Activated T-helper 2 cell treated with anti-CD3 and anti-CD28 coated beads, Interferon-gamma antibody, Interleukin-2, Interleukin-4, amounts not matched to agents 10 μg/mL and 5 μg/mL and 100 μg/mL, durations not matched to agents 14 hours and 24 hours and 36 hours (primary cell): ENCODE data around the gene MAB21L3. TPM values are rescaled to one million over a fixed set of nuclear protein-coding genes. Genes with fewer than 3 reads are reported as not detected.
"Not testable (repeated sequence)": the region's sequence is repeated elsewhere in the genome, so short reads cannot be mapped to it uniquely, and the experiment has no call there.

Experiments used
- DNase-seq: peaks from one replicate; pipeline ENCODE4 v3.0.0; 2021; ENCODE audit warnings: low spot score
- H3K27ac Mint-ChIP-seq: one replicate; pipeline ENCODE4 v1.8.0; 2021; ENCODE audit warnings: mixed read lengths
- H3K27me3 Mint-ChIP-seq: one replicate; pipeline ENCODE4 v1.8.0; 2021; ENCODE audit warnings: low read depth, mixed read lengths
- H3K36me3 Mint-ChIP-seq: one replicate; pipeline ENCODE4 v1.8.0; 2021; ENCODE audit warnings: low read depth, mixed read lengths
- H3K4me1 Mint-ChIP-seq: one replicate; pipeline ENCODE4 v1.8.0; 2021; ENCODE audit warnings: low read depth, mixed read lengths
- H3K4me3 Mint-ChIP-seq: one replicate; pipeline ENCODE4 v1.8.0; 2021; ENCODE audit warnings: low read depth, mild to moderate bottlenecking, moderate library complexity, mixed read lengths
- H3K9me3 Mint-ChIP-seq: one replicate; pipeline ENCODE4 v1.8.0; 2021; ENCODE audit warnings: mixed read lengths
- intact Hi-C: fragments of 100-400 bp; cut with micrococcal nuclease; formaldehyde crosslinking; loops from one replicate; pipeline ENCODE4 v1.15.1; 2023
- total RNA-seq: library from RNA; stranded (reverse); gene quantifications from 2 replicates; pipeline ENCODE4 v1.2.3, GENCODE V29; 2022

The MAB21L3 gene
- total RNA-seq, 1 donor from 2014 or later = not detected

- intact Hi-C loops = no loop called here
- H3K4me1 Mint-ChIP-seq = peaks cover 43% of the 10 kb centered on the region
- no peak for DNase-seq
- H3K9me3 Mint-ChIP-seq = no peaks in the 10 kb centered on the region
- peaks cover 17% of the 10 kb centered on the region for H3K27me3 Mint-ChIP-seq
- no peak overlapping the region for H3K27ac Mint-ChIP-seq
- no peak overlapping the region for H3K4me3 Mint-ChIP-seq
- H3K36me3 Mint-ChIP-seq = no peaks in the 10 kb centered on the region
Measured at GRCh38 chr1:116130356-116130755, 19.2 kb downstream of the MAB21L3 start.

GRCh38 chr1:116131170-116131569 lies 20.0 kb downstream of the MAB21L3 start:
- Mint-ChIP-seq H3K4me3 (no peak overlapping the region), H3K9me3 (no peaks in the 10 kb centered on the region), H3K4me1 (peaks cover 38% of the 10 kb centered on the region), H3K27ac (no peak overlapping the region), H3K27me3 (peaks cover 14% of the 10 kb centered on the region), H3K36me3 (no peaks in the 10 kb centered on the region)
- intact Hi-C loops = no loop called here
- no peak for DNase-seq

DNA sequence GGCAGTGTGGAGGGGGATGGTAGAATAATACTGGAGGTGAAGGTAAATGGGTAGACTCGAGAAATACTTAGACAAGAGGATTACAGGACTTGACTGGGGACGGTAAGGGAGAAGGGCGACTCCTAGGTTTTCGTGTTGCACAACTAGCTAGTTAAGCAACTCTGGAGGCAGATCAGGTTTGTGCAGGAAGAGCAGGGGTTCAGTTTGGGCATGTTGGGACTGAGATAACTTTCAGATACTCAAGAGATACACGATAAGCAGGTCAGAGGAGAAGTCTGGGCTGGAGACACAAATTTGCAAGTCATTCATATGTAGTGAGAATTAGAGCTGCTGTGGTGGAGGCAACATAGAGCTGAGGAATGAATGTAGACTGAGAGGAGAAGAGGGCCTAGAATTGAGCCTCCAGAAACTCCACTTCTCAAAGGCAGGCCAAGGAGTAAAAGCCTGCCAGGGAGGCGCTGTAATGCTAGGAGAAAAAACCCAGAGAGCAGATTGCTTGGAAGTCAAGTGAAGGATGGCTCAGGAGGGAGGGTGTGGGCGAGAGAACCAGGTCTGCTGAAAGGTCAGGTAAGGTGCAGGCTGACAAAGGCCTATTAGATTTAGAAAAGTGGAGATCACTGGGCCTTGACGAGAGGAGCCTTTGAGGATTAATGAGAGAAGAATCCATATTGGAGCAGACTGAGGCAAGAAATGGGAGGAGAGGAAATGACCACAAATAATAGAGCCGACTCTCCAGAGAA lies 20.8 kb downstream of the MAB21L3 start:
- H3K4me1 Mint-ChIP-seq = peaks cover 29% of the 10 kb centered on the region
- intact Hi-C loops = no loop called here
- no peak overlapping the region for H3K27ac Mint-ChIP-seq
- H3K9me3 Mint-ChIP-seq = no peaks in the 10 kb centered on the region
- peaks cover 13% of the 10 kb centered on the region for H3K27me3 Mint-ChIP-seq
- no peak overlapping the region for H3K4me3 Mint-ChIP-seq
- DNase-seq = no peak
- H3K36me3 Mint-ChIP-seq = no peaks in the 10 kb centered on the region

GRCh38 chr1:116133696-116134475 lies 22.7 kb downstream of the MAB21L3 start:
- intact Hi-C loops = no loop called here
- DNase-seq = no peak
- no peak overlapping the region for H3K27ac Mint-ChIP-seq
- H3K36me3 Mint-ChIP-seq = no peaks in the 10 kb centered on the region
- H3K27me3 Mint-ChIP-seq = peaks cover 13% of the 10 kb centered on the region
- H3K9me3 Mint-ChIP-seq = no peaks in the 10 kb centered on the region
- no peak overlapping the region for H3K4me3 Mint-ChIP-seq
- H3K4me1 Mint-ChIP-seq = peaks cover 16% of the 10 kb centered on the region

- Mint-ChIP-seq H3K9me3 (no peaks in the 10 kb centered on the region), H3K4me3 (no peak overlapping the region), H3K36me3 (no peaks in the 10 kb centered on the region), H3K27me3 (peaks cover 13% of the 10 kb centered on the region), H3K27ac (no peak overlapping the region), H3K4me1 (peaks cover 16% of the 10 kb centered on the region)
- no peak for DNase-seq
- intact Hi-C loops = no loop called here
Measured at GRCh38 chr1:116134476-116134773, 23.2 kb downstream of the MAB21L3 start.

- Mint-ChIP-seq H3K27ac (no peak overlapping the region), H3K36me3 (no peaks in the 10 kb centered on the region), H3K4me3 (no peak overlapping the region), H3K9me3 (no peaks in the 10 kb centered on the region), H3K27me3 (peaks cover 12% of the 10 kb centered on the region), H3K4me1 (peaks cover 10% of the 10 kb centered on the region)
- intact Hi-C loops = loop anchor here (5.0 kb wide), 1 partner anchor 924 kb away; the partner anchor contains the start of gene TTF2
- DNase-seq = no peak
Measured at GRCh38 chr1:116138277-116138792, 27.1 kb downstream of the MAB21L3 start.

DNA sequence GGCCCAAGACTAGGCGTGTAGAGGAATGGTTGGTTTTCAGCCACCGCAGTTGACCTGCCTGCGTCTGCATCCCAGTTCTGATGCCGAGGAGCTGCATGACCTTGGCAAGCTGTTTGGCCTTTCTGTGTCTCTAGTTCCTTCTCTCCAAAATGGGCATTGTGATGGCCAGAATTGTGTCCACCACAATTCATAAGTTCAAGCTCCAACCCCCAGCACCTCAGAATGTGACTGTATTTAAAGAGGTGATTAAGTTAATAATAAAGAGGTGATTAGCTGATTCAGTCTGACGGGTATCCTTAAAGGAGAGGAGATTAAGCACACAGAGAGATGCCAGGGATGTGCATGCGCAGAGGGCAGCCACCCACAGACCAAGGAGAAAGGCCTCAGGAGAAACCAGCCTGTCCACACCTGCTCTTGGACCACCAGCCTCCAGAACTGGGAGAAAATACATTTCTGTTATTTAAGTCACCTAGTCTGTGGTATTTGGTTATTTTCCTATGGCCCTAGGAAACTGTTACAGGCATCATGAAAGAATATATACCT lies 28.5 kb downstream of the MAB21L3 start:
- intact Hi-C loops = loop anchor here (1.0 to 5.0 kb wide), 4 partner anchors 29 to 923 kb away; partner anchors contain the start of gene TTF2
- H3K27me3 Mint-ChIP-seq = peaks cover 14% of the 10 kb centered on the region
- no peaks in the 10 kb centered on the region for H3K36me3 Mint-ChIP-seq
- no peak for DNase-seq
- H3K9me3 Mint-ChIP-seq = peaks cover 6% of the 10 kb centered on the region
- H3K4me1 Mint-ChIP-seq = peaks cover 7% of the 10 kb centered on the region
- no peak overlapping the region for H3K27ac Mint-ChIP-seq
- no peak overlapping the region for H3K4me3 Mint-ChIP-seq

- no peak overlapping the region for H3K4me3 Mint-ChIP-seq
- intact Hi-C loops = no loop called here
- H3K27ac Mint-ChIP-seq = no peak overlapping the region
- DNase-seq = no peak
- no peaks in the 10 kb centered on the region for H3K36me3 Mint-ChIP-seq
- peaks cover 6% of the 10 kb centered on the region for H3K9me3 Mint-ChIP-seq
- H3K4me1 Mint-ChIP-seq = peaks cover 1% of the 10 kb centered on the region
- H3K27me3 Mint-ChIP-seq = peaks cover 14% of the 10 kb centered on the region
Measured at GRCh38 chr1:116144151-116144550, 33.0 kb downstream of the MAB21L3 start.

DNA sequence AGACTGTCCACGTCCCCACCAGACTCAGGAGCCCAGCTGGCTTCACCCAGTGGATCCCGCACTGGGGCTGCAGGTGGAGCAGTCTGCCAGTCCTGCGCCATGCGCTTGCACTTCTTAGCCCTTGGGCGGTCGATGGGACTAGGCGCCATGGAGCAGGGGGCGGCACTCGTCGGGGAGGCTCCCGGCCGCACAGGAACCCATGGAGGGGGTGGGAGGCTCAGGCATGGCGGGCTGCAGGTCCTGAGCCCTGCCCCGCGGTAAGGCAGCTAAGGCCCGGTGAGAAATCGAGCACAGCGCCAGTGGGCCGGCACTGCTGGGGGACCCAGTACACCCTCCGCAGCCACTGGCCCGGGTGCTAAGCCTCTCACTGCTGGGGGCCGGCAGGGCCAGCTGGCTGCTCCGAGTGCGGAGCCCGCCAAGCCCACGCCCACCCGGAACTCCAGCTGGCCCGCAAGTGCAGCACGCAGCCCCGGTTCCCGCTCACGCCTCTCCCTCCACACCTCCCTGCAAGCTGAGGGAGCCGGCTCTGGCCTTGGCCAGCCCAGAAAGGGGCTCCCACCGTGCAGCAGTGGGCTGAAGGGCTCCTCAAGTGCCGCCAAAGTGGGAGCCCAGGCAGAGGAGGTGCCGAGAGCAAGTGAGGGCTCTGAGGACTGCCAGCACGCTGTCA lies 35.4 kb downstream of the MAB21L3 start:
- intact Hi-C loops, H3K36me3 Mint-ChIP-seq, H3K9me3 Mint-ChIP-seq, H3K27ac Mint-ChIP-seq, H3K4me3 Mint-ChIP-seq, H3K4me1 Mint-ChIP-seq: not testable (repeated sequence)
- H3K27me3 Mint-ChIP-seq = peaks cover 12% of the 10 kb centered on the region
- peak; percentile 1 for DNase-seq

DNA sequence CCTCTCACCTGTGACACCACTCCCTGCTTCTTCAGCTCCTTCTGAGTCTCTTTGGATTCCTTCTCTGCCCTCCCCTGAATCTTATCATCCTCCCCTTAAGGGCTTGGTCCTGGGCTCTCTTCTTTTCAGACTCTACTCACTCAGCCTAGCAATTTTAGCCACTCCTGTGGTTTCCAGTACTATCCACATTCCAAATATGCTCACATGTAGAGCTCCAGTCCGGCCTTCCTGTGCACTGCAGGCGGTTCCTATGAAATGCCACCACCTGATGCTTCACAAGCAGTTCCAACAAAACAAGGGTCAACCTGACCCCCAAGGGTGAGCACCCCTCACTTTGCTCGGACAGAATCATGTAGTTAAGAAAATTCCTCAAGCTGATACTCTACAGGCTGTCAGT lies 35.9 kb downstream of the MAB21L3 start:
- DNase-seq = no peak
- Mint-ChIP-seq H3K27me3 (peaks cover 12% of the 10 kb centered on the region), H3K4me1 (peaks cover 7% of the 10 kb centered on the region), H3K4me3 (no peak overlapping the region), H3K27ac (no peak overlapping the region), H3K9me3 (peaks cover 6% of the 10 kb centered on the region), H3K36me3 (no peaks in the 10 kb centered on the region)
- intact Hi-C loops = no loop called here

- H3K4me1 Mint-ChIP-seq = peaks cover 9% of the 10 kb centered on the region
- peaks cover 6% of the 10 kb centered on the region for H3K9me3 Mint-ChIP-seq
- peaks cover 14% of the 10 kb centered on the region for H3K27me3 Mint-ChIP-seq
- H3K4me3 Mint-ChIP-seq = no peak overlapping the region
- DNase-seq = peak; percentile 2
- no peak overlapping the region for H3K27ac Mint-ChIP-seq
- no peaks in the 10 kb centered on the region for H3K36me3 Mint-ChIP-seq
- intact Hi-C loops = no loop called here
Measured at GRCh38 chr1:116147972-116148371, 36.8 kb downstream of the MAB21L3 start.

GRCh38 chr1:116148967-116149366 lies 37.8 kb downstream of the MAB21L3 start:
- Mint-ChIP-seq H3K27me3 (peaks cover 17% of the 10 kb centered on the region), H3K9me3 (peaks cover 4% of the 10 kb centered on the region)

More at GRCh38 chr1:116148967-116149366, 37.8 kb downstream of the MAB21L3 start:
- DNase-seq = no peak
- no peak overlapping the region for H3K4me3 Mint-ChIP-seq
- intact Hi-C loops = no loop called here
- no peaks in the 10 kb centered on the region for H3K36me3 Mint-ChIP-seq
- H3K4me1 Mint-ChIP-seq = peaks cover 11% of the 10 kb centered on the region
- no peak overlapping the region for H3K27ac Mint-ChIP-seq
